T-helper 22 cell (primary cell): Measurements from ENCODE around the gene ILKAP.
A peak's percentile ranks its signal among the peaks of the same experiment; 100 is the strongest.

Source experiments
- DNase-seq: peaks from one replicate; pipeline ENCODE4 v3.0.0-alpha.2; 2020; ENCODE audit warnings: low read depth

Gene ILKAP, protein sequence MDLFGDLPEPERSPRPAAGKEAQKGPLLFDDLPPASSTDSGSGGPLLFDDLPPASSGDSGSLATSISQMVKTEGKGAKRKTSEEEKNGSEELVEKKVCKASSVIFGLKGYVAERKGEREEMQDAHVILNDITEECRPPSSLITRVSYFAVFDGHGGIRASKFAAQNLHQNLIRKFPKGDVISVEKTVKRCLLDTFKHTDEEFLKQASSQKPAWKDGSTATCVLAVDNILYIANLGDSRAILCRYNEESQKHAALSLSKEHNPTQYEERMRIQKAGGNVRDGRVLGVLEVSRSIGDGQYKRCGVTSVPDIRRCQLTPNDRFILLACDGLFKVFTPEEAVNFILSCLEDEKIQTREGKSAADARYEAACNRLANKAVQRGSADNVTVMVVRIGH

DNA sequence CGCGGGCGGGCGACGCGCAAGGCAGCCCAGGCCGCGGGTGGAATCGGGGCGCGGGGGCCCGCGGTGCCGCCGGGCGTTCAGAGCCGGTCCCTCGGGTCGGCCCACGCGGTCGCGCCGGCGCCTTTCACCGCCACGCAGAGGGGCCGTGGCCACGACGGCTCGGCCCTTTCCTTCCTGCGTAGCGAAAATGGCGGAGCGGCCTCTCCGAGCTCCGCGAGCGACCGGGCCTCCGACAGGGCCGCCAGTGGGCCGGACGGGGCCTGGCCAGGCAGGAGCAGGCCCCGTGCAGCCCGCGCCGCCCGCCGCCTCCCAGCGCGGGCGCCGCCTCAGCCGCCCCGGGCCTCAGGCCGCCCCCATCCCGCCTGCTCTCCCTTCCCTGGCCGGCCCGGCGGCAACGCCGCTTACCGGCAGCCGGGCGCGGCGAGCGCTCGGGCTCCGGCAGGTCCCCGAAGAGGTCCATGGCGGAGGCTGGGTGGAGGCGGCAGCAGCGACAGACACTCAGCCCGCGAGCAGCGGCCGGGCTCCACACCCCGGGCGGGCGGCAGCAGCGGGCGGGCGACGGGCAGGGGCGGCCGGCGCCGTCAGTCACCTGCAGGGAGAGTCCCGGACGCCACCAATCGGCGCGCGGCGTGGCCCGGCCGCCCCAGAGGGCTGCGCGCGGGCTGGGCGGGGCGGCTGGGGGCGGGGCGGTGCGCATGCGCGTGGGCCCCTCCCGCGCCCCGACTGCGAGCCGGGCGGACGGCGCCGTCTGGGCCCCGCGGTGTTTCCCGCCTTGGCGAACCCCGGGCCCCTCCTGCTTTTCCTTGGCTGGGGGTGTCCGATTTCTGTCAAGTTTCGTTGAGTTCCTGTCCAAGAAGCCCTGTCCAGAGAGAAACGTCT lies at the start of gene ILKAP:
ILKAP (minus strand) TSS at position 602 of the 879 bp plus-strand sequence; CDS start at position 460, 142 bp downstream.
- peak; percentile 84 for DNase-seq

DNA sequence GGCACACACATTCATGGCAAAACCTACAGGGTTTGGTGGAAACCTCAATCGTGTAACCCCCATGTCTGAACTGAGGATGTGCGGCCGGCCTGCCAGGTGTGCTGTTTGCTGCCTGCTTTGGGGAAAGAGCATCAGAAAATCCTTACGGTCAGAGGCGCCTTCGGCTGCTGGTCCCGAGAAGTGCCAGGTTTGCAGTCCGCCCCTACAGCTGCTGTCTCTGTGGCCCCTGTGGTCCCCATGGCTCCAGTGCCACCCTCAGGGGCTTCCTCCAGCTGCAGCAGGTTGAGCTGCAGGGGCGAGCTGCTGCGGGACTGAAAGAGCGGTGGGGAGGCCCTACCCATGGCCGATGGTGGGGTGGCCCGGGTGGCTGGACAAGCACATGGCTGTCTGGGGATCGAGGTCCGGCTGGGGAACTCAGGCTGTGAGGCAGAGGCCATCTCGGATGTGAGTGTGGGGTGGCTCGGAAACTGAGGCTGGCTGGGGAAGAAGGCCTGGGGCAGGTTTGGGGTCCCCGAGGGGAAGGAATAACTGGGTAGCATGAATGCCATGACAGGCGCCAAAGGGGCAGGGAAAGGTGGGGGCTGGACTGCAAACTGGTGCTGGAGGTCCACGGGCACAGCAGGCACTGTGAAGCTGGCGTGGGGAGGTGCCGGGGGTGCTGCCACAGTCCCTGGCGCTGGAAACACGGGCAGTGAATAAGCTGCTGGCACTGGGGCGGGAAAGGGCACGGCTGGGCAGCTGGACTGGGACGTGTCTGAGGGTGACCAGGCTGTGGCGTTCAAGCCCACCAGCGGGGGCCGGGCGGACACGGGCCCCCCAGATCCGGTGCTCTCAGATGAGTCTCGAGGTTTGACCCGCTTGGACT lies 49.5 kb upstream of the ILKAP start:
- no peak for DNase-seq

DNA sequence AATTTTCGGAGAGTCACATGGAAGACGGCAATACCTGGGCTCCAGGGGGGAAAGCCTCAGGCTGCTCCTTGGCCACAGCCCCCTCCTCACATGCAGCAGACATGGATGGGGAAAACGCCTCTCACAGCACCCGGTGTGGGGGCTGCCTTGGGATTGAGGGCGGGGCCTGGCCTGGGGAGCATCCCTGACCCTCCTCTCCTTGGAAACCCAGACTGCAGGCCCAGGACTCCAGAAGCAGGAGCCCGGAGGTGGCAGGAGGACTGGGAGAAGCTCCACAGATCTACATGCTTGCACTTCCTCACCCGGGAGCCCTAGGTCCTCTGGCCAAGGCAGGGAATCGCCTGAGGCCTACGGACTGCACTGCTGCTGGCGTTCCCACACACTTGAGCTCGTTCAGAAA lies 48.5 kb upstream of the ILKAP start:
- no peak for DNase-seq

DNA sequence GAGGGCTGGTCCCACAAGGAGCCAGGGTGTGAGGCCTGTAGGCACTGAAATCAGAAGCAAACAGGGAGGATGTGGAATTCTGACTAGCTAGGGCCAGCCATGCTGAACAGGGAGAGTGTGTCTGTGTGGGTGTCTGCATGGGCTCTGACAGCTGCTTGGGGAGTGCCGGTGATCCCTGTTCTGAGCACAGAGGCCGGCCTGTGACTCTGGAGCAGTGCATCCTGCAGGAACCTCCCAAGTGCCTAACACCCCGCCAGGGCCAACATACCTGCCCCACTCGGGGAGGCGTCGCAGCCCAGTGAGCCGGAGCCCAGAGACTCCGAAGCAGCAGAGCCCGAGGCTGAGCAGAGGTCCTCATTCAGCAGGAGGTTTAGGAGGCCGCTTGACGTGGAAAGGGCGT lies 47.8 kb upstream of the ILKAP start:
- DNase-seq, result no peak

DNA sequence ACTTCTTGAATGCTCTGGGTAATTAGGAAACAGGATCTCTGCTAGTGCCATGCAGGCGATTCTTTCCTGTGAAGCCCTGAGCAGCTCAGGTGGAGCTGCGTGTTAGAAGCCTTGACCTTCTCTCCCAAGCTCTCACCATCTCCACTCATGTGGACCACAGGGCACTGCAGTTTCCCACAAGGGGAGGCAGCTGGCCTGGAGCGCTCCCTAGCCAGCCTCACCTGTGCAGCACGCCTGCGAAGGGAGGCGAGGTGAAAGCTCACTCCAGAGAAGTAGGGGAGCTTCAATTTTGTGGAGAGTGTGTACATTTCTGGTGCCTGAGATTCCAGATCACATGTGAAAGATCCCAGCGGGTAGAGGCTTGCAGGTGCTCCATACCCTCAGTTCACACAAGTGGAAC lies 47.4 kb upstream of the ILKAP start:
- no peak for DNase-seq

DNA sequence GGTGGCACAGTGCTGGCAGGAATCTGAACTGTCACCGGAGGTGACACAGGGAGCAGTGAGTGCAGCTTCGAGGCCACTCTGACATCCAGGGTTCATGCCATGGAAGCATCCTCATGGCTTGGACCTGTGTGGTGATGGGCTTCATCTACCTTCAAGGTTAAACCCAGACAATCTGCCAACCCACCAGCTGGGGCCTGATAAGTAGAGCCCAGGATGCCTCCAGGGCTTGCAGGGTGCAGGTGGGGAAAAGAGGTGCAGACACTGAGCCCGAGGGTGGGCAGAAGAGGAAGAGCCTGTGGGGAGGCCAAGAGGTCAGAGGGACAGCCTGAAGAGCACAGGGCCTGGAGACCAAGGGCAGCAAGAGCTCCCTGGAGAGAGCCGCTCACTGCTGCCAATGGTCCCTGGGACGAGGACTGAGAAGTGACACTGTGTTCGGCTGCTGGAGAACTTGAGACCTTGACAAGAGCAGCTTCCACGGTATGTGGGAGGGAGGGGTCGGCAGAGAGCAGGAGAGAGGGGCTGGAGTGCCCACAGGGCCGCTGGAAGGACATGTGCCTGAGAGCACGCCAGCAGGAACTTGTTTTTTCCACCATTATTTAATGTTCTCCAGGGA lies 44.5 kb upstream of the ILKAP start:
- DNase-seq, result no peak

DNA sequence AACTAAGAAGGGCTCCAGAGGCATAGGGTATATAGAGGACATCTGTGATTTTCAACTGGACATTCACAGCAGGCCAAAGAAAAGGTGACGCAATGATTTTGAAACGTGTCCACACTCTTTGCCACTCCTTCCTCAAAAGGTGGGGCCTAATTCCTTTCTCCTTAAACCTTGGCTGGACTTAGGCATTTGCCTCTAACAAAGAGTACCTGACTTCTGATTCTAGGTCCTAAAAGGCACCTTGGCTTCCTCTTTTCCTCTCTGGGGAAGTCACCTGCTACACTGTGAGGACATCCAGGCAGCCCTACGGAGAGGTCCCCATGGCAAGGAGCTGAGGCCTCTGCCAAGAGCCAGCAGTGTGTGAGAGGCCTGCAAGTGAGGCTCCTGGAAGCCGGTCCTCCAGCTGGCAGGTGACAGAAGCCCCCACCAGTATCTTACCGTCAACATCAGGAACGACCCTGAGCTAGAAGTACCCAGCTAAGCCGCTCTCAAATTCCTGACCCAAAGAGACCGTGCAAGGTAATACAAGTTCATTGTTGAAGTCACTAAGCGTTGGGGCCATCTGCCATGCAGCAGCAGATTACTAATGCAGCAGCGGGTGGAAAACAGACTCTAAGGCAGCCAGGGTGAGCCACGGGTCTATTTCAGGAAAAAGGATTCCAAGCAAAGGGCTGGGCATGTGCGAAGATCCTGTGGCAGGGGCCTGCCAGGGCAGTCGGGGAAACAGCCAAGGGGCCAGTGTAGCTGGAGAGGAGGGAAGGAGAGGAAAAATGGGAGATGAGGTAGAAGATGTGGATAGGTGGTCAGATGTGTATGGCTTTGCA lies 43.7 kb upstream of the ILKAP start:
- DNase-seq, result no peak

DNA sequence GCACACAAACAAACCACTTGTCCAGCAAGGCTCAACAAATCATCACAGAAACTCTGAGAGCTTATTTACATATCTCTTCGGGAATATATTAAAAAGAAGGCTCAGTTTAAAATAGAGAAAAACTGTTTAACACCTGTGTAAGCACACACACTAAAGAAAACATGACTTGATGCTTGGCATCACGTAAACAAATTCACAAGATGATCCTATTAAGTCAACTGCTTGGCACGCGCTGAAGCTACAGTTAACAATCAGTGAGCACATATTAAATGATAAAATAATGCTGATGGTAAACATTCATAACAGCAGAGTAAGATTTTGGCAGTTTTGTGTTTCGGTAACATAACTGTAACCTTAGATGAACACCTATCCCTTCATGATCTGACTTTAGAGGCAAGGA lies 40.7 kb upstream of the ILKAP start:
- DNase-seq, result no peak

DNA sequence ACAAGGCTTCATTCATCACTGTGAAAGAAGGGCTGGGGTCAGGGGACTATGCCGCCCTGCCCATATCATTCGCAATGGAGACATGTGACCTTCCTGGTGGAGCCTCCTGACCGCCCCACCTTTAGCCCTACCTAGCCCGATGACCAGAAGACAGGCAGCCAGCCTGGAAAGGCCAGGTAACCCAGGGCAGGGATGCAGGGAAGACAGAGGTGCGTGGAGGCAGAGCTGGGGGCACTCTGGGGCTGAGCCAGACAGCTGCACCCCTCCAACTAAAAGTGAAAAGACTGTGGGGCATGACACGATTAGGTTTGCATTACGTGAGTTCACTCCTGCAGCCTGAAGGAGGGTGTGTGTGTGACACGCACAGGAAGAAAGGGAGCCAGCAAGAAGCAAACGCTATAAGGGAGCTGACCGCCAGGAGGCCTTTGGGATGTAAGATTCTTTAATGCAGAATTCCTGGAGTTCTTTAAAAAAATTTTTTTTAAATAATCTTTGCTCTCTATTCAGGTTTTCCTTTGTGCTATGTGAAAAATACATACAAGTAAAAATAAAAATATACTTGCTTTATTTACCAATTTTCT lies 40.1 kb upstream of the ILKAP start:
- no peak for DNase-seq

DNA sequence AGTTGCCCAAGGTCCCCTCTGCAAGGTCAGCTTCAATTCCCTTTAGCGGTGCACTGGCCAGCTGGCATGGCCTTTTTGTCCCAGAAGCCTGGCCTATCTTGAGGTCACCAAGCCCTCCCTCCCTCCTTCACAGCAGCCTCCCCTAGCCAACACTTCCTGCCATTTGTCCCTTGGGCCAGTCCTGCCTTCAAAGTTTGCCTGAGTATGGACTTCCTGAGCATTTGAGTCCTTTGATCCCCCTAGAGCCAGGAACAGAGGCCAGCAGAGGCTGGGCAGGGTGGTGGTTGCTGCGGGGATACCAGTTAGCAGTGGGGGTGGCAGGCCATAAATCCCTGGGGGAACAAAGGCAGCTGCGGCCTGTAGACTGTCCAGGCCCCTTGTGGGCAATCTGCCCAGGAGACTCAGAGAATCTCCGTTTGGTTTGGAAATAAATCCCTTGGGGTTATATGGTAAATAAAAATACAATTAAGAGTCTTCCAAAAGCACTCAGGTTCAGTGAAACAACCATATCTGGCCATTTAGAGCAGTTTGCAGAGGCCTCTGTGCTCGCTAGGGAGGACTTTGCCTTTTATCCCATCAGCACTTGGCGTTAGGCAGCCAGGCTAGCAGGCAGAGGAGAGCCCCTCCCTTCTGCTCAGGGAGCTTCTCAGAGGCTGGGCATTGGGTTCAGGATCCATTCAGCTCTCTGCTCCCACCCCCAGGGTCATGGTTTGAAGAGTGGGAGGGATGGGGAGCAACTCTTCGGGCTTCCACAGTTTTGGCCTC lies 39.4 kb upstream of the ILKAP start:
- DNase-seq, result no peak

DNA sequence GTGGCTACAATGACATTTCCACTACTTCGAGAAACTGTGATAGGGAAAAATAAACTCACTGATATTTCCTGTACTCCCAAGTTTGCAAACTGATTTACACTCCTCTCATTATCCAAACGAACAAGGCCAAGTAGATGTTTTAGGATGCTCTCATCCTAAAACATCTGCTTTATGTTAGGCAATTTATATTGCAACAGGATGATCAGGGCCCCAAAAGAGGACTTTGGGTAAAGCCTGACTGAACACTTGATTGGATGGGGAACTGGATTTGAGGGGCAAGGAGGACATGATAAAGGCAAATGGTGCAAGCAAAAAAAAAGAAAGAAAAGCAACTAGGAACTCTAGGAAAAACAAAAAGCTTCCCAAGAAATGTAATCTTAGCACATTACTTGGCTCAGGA lies 38.5 kb upstream of the ILKAP start:
- DNase-seq, result no peak

DNA sequence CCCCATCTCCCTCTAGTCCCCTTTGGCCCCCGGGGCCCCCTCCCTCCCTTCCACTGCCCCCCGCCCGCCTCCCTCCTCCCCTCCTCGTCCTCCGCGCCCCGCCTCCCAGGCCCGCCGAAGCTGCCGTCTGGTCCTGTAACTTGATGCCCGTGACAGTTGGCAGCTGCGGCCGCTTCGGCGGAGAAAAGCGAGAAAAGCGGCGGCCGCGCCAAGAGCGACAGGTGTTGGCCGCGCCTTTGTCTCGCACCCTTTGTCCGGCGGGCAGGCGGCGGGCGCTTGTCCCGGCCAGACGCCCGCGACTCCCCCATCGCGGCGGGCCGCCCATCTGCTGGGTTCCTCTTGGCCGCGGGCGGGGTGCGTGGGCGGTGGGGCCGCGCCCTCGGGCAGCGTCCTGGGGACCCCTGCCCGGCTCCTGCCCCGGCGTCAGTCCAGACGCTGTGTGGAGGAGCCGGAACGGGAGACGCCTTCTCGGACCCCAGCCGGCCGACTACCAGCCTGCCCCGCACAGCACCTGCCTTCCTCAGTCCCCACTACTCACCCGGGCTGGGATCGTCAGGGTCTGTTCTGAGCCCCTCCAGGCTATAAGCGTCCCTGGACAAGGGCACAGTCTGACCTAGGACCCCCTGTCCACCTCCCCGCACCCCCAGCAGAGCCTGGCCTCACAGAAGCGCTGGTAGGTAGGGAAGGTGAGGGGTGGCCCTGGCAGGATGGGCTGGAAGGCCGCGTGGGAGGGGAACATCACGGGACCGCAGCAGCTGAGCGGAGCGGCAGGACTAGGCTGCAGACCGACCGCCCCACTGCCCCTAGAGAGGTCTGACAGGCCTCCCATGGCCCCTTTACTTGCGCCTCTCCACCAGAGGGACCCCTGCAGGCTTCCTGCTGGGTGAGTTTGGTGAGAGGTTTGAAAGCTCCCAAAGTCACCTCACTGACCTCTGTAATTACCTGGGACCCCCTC lies 37.5 kb upstream of the ILKAP start:
- DNase-seq, result peak; percentile 11

DNA sequence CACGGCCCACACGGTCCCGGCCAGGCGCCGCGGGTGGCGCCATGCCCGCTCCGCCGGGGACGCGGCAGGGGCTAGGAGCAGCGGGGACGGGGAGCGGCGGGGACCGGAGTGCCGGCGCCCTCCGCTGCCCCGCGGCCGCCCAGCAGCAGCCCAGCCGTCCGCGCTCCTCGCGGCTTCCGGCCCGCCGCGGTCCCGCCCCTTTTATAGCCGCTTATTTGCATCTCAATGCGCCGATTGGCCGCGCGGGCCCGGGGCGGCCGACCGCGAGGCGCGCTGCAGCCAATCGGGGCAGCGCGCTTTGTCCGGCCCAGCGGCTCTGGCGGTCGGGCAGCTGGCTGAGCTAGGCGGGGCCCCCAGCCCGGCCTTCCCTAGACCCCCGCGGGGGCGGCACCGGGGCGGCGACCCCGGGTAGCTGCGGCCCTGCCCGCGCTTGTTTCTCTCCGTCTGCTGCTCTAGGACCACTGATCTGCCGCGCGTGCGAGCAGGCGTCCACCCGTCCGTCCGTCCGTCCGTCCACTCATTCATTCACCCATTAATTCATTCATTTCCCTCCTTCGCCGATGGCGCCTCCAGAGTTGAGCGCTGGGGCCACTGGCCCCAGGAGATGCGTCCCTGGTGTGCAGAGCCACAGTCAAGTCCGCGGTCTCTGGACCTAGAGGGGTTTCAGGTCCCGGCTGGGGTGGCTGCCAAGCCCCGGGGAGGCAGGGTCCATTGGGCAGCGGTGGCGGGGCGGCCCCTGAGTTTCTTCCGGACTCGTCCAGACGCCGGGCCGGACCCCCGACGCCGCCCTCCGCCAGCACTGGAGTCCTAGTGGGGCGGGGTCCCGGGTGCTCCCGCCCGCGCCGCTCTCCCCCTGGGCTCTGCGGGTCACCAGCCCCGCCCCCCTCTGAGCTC lies 36.6 kb upstream of the ILKAP start, which contains the start of gene HES6:
HES6 (minus strand) TSS at position 176 of the 894 bp plus-strand sequence; CDS start at position 43, 133 bp downstream.
- peak; percentile 68 for DNase-seq

DNA sequence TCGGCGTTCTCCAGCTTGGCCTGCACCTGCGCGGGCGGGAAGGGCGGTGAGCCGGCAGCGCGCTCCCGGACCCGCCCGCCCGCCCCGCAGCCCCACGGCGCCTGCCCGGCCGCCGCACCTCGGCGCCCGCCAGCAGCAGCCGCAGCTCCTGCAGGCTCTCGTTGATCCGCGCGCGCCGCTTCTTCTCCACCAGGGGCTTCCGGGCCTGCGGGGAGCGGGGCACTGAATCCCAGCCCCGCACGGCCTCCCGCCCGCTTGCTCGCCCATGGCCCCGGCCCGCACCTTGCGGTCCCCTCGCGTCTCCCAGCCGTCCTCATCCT lies 36.0 kb upstream of the ILKAP start:
- DNase-seq, result no peak

DNA sequence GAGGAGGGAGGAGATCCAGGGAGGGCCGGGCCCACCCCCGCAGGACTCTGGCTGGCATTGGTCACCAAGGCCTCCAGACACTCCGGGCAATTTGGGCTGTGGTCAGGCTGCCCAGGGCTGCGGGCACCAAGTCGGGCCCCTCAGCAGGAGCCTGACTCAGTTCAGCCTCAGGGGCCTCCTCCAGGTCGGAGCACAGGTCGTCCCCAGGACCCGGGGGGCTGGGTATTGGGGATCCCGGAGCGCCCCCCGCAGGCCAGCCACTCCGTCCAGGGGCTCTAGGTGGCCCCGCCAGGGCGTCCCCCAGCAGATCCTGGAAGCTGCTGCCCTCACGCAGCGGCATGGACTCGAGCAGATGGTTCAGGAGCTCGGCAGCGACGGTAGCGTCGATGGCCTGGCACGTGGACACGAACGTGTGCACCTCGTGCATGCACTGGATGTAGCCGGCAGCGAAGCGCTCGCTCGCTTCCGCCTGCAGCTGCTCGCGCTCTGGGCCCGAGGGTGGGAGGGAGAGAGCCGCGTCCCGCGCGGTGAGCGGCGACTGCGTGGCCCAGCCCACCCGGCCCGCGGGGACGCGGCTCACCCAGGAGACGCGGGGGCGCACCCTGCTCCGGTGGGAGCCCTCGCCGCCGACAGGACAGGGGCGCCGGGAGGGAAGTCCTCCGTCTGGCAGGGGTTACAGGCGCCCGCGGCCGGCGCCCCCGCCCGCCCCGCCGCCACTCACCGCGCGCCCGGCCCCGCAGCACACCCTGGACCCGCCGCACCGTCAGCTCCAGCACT lies 35.5 kb upstream of the ILKAP start:
- DNase-seq, result peak; percentile 8

DNA sequence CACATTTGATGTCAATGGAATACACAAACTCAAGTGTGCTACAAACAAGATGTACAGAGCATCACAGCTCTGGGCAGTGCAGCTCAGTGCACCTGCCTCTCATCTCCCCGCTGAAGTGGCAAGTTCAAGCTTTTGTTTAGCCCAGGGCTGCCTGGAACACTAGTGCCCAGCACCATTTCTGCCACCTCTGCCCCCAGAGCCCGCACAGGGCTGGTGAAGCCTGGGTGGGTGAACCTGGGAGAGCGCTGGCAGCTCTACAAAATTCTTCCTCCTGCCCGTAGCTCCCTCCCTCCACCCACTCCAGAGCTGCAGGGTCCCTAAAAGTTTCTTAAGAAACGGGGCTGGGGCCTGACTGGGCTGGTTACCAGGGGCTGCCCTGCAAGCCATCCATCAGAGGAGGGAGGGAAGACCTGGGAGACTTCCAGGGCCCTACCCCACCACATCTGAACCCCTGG lies 34.8 kb upstream of the ILKAP start:
- DNase-seq, result no peak
